Measurements from ENCODE around the gene SEMA3G. TPM values are rescaled to one million over a fixed set of nuclear protein-coding genes. Genes with fewer than 3 reads are reported as not detected.

Gene SEMA3G
- polyA plus RNA-seq, 1 donor from 2014 or later, result not detected

Other genes with a start within 250 kb of the SEMA3G start
- gene ALAS1, start 246.9 kb downstream of the SEMA3G start, polyA plus RNA-seq, result 66.0 and 66.7 TPM in 2 replicates
- not detected in 2 replicates for gene TLR9, start 219.5 kb downstream of the SEMA3G start, polyA plus RNA-seq
- 58.5 and 61.7 TPM in 2 replicates for gene TWF2, start 205.9 kb downstream of the SEMA3G start, polyA plus RNA-seq
- 1.1 and 1.6 TPM in 2 replicates for gene PPM1M, start 199.3 kb downstream of the SEMA3G start, polyA plus RNA-seq
- gene WDR82, start 166.5 kb downstream of the SEMA3G start, polyA plus RNA-seq, result 151 and 163 TPM in 2 replicates
- gene GLYCTK, start 157.3 kb downstream of the SEMA3G start, polyA plus RNA-seq, result 5.0 and 5.8 TPM in 2 replicates
- gene DNAH1, start 128.8 kb downstream of the SEMA3G start, polyA plus RNA-seq, result 5.4 and 6.0 TPM in 2 replicates
- gene BAP1, start 35.1 kb downstream of the SEMA3G start, polyA plus RNA-seq, result 107 and 142 TPM in 2 replicates
- 8.8 and 11.5 TPM in 2 replicates for gene PHF7, start 34.4 kb downstream of the SEMA3G start, polyA plus RNA-seq
- 2.2 TPM in 1 of 2 replicates, not detected in the other for gene TNNC1, start 8.9 kb upstream of the SEMA3G start, polyA plus RNA-seq
- 88.9 and 107 TPM in 2 replicates for gene NISCH, start 10.5 kb upstream of the SEMA3G start, polyA plus RNA-seq
- gene STAB1, start 50.2 kb upstream of the SEMA3G start, polyA plus RNA-seq, result 0.28 and 0.50 TPM in 2 replicates
- gene NT5DC2, start 88.8 kb upstream of the SEMA3G start, polyA plus RNA-seq, result 35.1 and 46.7 TPM in 2 replicates
- 5.2 and 20.5 TPM in 2 replicates for gene UQCC5, start 91.5 kb upstream of the SEMA3G start, polyA plus RNA-seq
- 64.4 and 66.6 TPM in 2 replicates for gene PBRM1, start 240.8 kb upstream of the SEMA3G start, polyA plus RNA-seq
- 133 and 151 TPM in 2 replicates for gene GNL3, start 240.9 kb upstream of the SEMA3G start, polyA plus RNA-seq

All from neural cell (in vitro differentiated cells).